Medulla oblongata (tissue), 1 donor: ENCODE measurements around the gene MBTPS2.

ENCODE experiments used
- DNase-seq: peaks from one replicate; pipeline ENCODE4 v3.0.0-alpha.2; 2015; ENCODE audit errors: extremely low spot score

Gene MBTPS2

DNA sequence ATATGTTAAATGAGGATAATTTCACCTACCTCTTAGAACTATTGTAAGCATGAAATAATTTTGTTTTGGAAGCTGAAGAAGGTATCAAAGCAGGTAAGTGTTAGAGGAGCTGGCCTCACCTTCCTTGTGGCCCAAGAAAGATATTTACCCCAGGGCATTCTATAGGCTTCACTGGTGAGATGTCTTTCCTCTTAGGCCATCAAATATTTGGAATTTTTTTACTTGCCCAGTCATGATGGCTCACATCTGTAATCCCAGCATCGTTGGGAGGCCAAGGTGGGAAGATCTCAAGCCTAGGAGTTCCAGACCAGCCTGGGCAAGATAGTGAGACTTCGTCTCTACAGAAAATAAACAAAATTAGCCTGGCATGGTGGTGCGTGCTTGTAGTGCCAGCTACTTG is 95.0 kb downstream of the MBTPS2 start:
- DNase-seq: no peak
